GM12878 (cell line): ENCODE results near the gene TMEM255A. TPM values are rescaled to one million over a fixed set of nuclear protein-coding genes. Genes with fewer than 3 reads are reported as not detected.

Source experiments
- ATAC-seq: fragments of 200-7000 bp; cut with Tn5 transposase; 3 replicates; pipeline ENCODE4 v1.9.1; 2020; ENCODE audit warnings: mild to moderate bottlenecking, moderate library complexity
- BruUV-seq: library from RNA; stranded (reverse); fragments of 400-500 nt; replicated peaks from 2 replicates; lab custom pipeline; 2021; lab: Mats Ljungman, UMichigan
- CTCF ChIA-PET: fragments of 300-600 bp; sonication (Branson Sonifier 250); formaldehyde crosslinking; extraction: SDS; loops from one replicate; lab custom pipeline; 2021; ENCODE audit warnings: inconsistent platforms; lab: Yijun Ruan, JAX
- POLR2A ChIA-PET: fragments of 350-600 bp; formaldehyde crosslinking; extraction: SDS; loops from one replicate; lab custom pipeline; 2021; ENCODE audit warnings: inconsistent platforms; lab: Charles Lee
- RAD21 ChIA-PET: fragments of 300-600 bp; sonication (Branson Sonifier 250); formaldehyde crosslinking; loops from one replicate; lab custom pipeline; 2023; ENCODE audit warnings: antibody characterized with exemption; ENCODE audit not compliant: unreplicated experiment; lab: Charles Lee
- SMC1A ChIA-PET: fragments of 300-600 bp; sonication (Branson Sonifier 250); formaldehyde crosslinking; loops from one replicate; lab custom pipeline; 2023; ENCODE audit not compliant: unreplicated experiment, uncharacterized antibody; lab: Charles Lee
- DNase-seq: peaks from one replicate; pipeline ENCODE4 v3.0.0-alpha.2; 2011; ENCODE audit warnings: low read depth, low spot score
- FAIRE-seq: peaks from 3 replicates; lab custom pipeline; 2011; peaks lifted over from hg19 to GRCh38; lab: Jason Lieb, UNC
- H2AFZ ChIP-seq: 2 replicates; pipeline ENCODE4 v1.6.0; 2011; ENCODE audit warnings: low read depth, low read length, control low read depth; ENCODE audit not compliant: control insufficient read depth
- H3K27ac ChIP-seq: 2 replicates; pipeline ENCODE4 v1.5.1; 2011; ENCODE audit warnings: control low read depth; ENCODE audit not compliant: control insufficient read depth, insufficient read depth
- H3K27me3 ChIP-seq, 2 experiments: replicated peaks in 1 of 2; 2 replicates each; pipeline versions ENCODE4 v1.6.0 to v1.6.1; 2011; ENCODE audit warnings: low read length in 1 of 2; ENCODE audit not compliant: control insufficient read depth in 2 of 2, insufficient read depth in 2 of 2
- H3K36me3 ChIP-seq, 2 experiments: 2 replicates each; pipeline ENCODE4 v1.5.1; 2011; ENCODE audit warnings: low read length in 1 of 2; ENCODE audit not compliant: control insufficient read depth in 2 of 2, insufficient read depth in 2 of 2
- H3K4me1 ChIP-seq: 2 replicates; pipeline ENCODE4 v1.6.1; 2011; ENCODE audit warnings: mild to moderate bottlenecking, low read length, moderate library complexity, mixed read lengths; ENCODE audit not compliant: control insufficient read depth, insufficient read depth
- H3K4me2 ChIP-seq: 2 replicates; pipeline ENCODE4 v1.6.0; 2011; ENCODE audit warnings: control low read depth; ENCODE audit not compliant: control insufficient read depth, insufficient read depth
- H3K4me3 ChIP-seq: fragments of 200-600 bp; sonication (generic); 2 replicates; pipeline ENCODE4 v1.5.1; 2016
- H3K79me2 ChIP-seq: 2 replicates; pipeline ENCODE4 v1.6.0; 2011; ENCODE audit warnings: low read length; ENCODE audit not compliant: control insufficient read depth, insufficient read depth
- H3K9ac ChIP-seq: 2 replicates; pipeline ENCODE4 v1.8.0; 2011; ENCODE audit warnings: low read length, control low read depth, mixed read lengths; ENCODE audit not compliant: control insufficient read depth, insufficient read depth
- H3K9me3 ChIP-seq: replicated peaks from 3 replicates; pipeline ENCODE4 v1.5.1; 2011; ENCODE audit warnings: mild to moderate bottlenecking, low read length; ENCODE audit not compliant: control insufficient read depth, insufficient read depth
- H4K20me1 ChIP-seq: 2 replicates; pipeline ENCODE4 v1.6.0; 2011; ENCODE audit not compliant: control insufficient read depth, insufficient read depth
- CHD2 ChIP-seq: IDR thresholded peaks from 2 replicates; pipeline ENCODE4 v1.6.1; 2011; ENCODE audit warnings: low read depth, low read length, improper control_type of control experiment, borderline replicate concordance
- IRF4 ChIP-seq: IDR thresholded peaks from 2 replicates; pipeline ENCODE4 v1.6.1; 2011; ENCODE audit warnings: low read depth, low read length
- NFXL1 ChIP-seq: fragments of 450-650 bp; IDR thresholded peaks from 2 replicates; pipeline ENCODE4 v1.6.1; 2017; ENCODE audit warnings: antibody characterized with exemption, mild to moderate bottlenecking, borderline replicate concordance
- SREBF2 ChIP-seq: IDR thresholded peaks from 2 replicates; pipeline ENCODE4 v1.6.1; 2012; ENCODE audit warnings: mild to moderate bottlenecking, low read length
- SUZ12 ChIP-seq: fragments of 200-600 bp; sonication (generic); IDR thresholded peaks from one replicate; pipeline ENCODE4 v1.6.1; 2018; ENCODE audit warnings: antibody characterized with exemption, mild to moderate bottlenecking; ENCODE audit not compliant: unreplicated experiment
- ZNF384 ChIP-seq: IDR thresholded peaks from 2 replicates; pipeline ENCODE4 v1.6.1; 2012; ENCODE audit warnings: low read depth, mild to moderate bottlenecking, low read length, improper control_type of control experiment, borderline replicate concordance
- WGBS: methylation state at CpG from one replicate; pipeline ENCODE4 v1.1.6; 2016; ENCODE audit warnings: low lambda C conversion rate; ENCODE audit not compliant: insufficient replicate concordance, insufficient coverage; ENCODE audit errors: missing lambda C conversion rate; 5-methylcytosine and 5-hydroxymethylcytosine counted together
- in situ Hi-C: fragments of 300-500 bp; cut with MboI; formaldehyde crosslinking; loops from 9 replicates; pipeline ENCODE4 v1.14.3; 2018; ENCODE audit warnings: mixed read lengths
- intact Hi-C: fragments of 100-400 bp; cut with micrococcal nuclease; formaldehyde crosslinking; loops from one replicate; pipeline ENCODE4 v1.14.2; 2022; ENCODE audit not compliant: unreplicated experiment
- polyA plus RNA-seq, 11 experiments: library from polyadenylated mRNA; depleted of rRNA in 4 of 11; unstranded in 6 of 11; stranded (reverse) in 5 of 11; fragments of >200 nt; fragmentation: Nextera tagmentation in 4 of 11; fragmentation: Illumina TruSeq in 1 of 11; extraction: Ambion mirVana in 4 of 11; extraction: Trizol in 1 of 11; gene quantifications; 1 replicate in 1 of 11; 2 replicates in 10 of 11; pipeline versions ENCODE4 v1.2.1 to v1.2.3, GENCODE V29; 2011 to 2016; ENCODE audit warnings: inconsistent platforms in 2 of 11, missing spikeins in 2 of 11, low read depth in 1 of 11
- total RNA-seq, 4 experiments: library from RNA; depleted of rRNA in 3 of 4; stranded (reverse); fragments of >200 nt in 3 of 4; fragmentation: Illumina TruSeq in 1 of 4; extraction: Trizol in 1 of 4; gene quantifications; 2 replicates each; pipeline versions ENCODE4 v1.2.1 to v1.2.3, GENCODE V29; 2013 to 2021
- TF ChIP-seq, protein P1 (sequence below): IDR thresholded peaks from 2 replicates; pipeline ENCODE4 v1.6.1; 2012; ENCODE audit warnings: low read length, inconsistent platforms
- TF ChIP-seq, protein P2 (sequence below): fragments of 450-650 bp; IDR thresholded peaks from 2 replicates; pipeline ENCODE4 v1.6.1; 2018; ENCODE audit warnings: mild to moderate bottlenecking, low read depth, moderate library complexity; ENCODE audit not compliant: partially characterized antibody
- TF ChIP-seq, protein P3 (sequence below): fragments of 450-650 bp; IDR thresholded peaks from 2 replicates; pipeline ENCODE4 v1.6.1; 2017; ENCODE audit warnings: borderline replicate concordance

TMEM255A gene
- total and polyA plus RNA-seq, 10 of the 15 experiments (the other 5 are each of a cell fraction or from before 2014, with no cell fraction given), result 0.90 to 5.4 (median 1.3) TPM

DNA sequence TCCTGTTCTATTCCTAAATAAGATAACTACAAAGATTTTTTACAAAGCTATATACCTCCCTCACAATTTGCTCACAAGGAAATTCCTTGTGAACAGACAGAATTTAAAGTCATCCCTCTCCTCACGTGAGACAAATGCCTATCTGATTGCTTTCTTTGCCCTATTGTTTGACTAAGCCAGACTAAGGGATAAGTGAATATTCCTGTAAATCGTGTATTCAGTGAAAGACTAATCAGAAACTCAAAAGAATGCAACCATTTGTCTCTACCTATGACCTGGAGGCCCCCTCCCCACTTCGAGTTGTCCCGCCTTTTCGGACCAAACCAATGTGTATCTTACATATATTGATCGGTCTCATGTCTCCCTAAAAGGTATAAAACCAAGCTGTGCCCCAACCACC is 76.0 kb downstream of the TMEM255A start:
- Histone ChIP-seq H4K20me1 (no peaks in the 10 kb centered on the region), H3K9me3 (no peaks in the 10 kb centered on the region; the same call in 2 of the 3 replicates), H3K4me3 (no peak overlapping the region), H2AFZ (no peak overlapping the region), H3K9ac (no peak overlapping the region)
- ChIA-PET CTCF (interaction anchor here (0.7 to 2.7 kb wide), 2 partner anchors 21 to 27 kb away, joined by 3 to 19 read pairs; no protein-coding TSS in a partner anchor), RAD21 (interaction anchor here (1.1 kb wide), 1 partner anchor 15 kb away, joined by 3 read pairs; the partner anchor contains the start of gene ZBTB33)
- WGBS, result 54% methylated on average over 6 of the region's 6 CpGs
- in situ Hi-C loops (no loop called here), intact Hi-C loops (no loop called here)
- FAIRE-seq, result no peak
- TF ChIP-seq, protein P1, sequence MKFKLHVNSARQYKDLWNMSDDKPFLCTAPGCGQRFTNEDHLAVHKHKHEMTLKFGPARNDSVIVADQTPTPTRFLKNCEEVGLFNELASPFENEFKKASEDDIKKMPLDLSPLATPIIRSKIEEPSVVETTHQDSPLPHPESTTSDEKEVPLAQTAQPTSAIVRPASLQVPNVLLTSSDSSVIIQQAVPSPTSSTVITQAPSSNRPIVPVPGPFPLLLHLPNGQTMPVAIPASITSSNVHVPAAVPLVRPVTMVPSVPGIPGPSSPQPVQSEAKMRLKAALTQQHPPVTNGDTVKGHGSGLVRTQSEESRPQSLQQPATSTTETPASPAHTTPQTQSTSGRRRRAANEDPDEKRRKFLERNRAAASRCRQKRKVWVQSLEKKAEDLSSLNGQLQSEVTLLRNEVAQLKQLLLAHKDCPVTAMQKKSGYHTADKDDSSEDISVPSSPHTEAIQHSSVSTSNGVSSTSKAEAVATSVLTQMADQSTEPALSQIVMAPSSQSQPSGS, result no peak
- TF ChIP-seq, all 136 proteins: peak for 0
- DNase-seq (no peak), ATAC-seq (no peak)
- Histone ChIP-seq H3K36me3 (no peaks in the 10 kb centered on the region; a peak in 1 of 4 replicates), H3K4me2 (no peak overlapping the region), H3K4me1 (no peaks in the 10 kb centered on the region), H3K27ac (no peak overlapping the region), H3K79me2 (no peaks in the 10 kb centered on the region), H3K27me3 (no peaks in the 10 kb centered on the region)
- POLR2A ChIA-PET, result interaction anchor here (0.6 to 1.5 kb wide), 3 partner anchors 13 to 52 kb away, joined by 3 to 5 read pairs (median 4); no protein-coding TSS in a partner anchor
- BruUV-seq, result no TSS peak
- SMC1A ChIA-PET, result interaction anchor here (0.6 to 1.7 kb wide), 6 partner anchors 21 to 545 kb away, joined by 3 to 6 read pairs (median 3); no protein-coding TSS in a partner anchor

- H3K9me3 ChIP-seq, result no peaks in the 10 kb centered on the region; the same call in 2 of the 3 replicates
- H2AFZ ChIP-seq, result no peak overlapping the region
- H4K20me1 ChIP-seq, result no peaks in the 10 kb centered on the region
- no peak overlapping the region for H3K4me2 ChIP-seq
- CTCF ChIA-PET, result interaction anchor here (1.1 to 6.6 kb wide), 3 partner anchors 15 to 81 kb away, joined by 3 to 51 read pairs (median 3); no protein-coding TSS in a partner anchor
- 55% methylated on average over 9 of the region's 9 CpGs for WGBS
- in situ Hi-C loops, result no loop called here
- H3K4me1 ChIP-seq, result no peaks in the 10 kb centered on the region
- SMC1A ChIA-PET, result interaction anchor here (0.8 to 2.9 kb wide), 5 partner anchors 9 to 84 kb away, joined by 3 to 12 read pairs (median 3); no protein-coding TSS in a partner anchor
- no peaks in the 10 kb centered on the region for H3K79me2 ChIP-seq
- H3K36me3 ChIP-seq, result no peaks in the 10 kb centered on the region
- RAD21 ChIA-PET, result no interaction called here
- H3K27me3 ChIP-seq, result no peaks in the 10 kb centered on the region
- POLR2A ChIA-PET, result no interaction called here
- no peak for DNase-seq
- intact Hi-C loops, result no loop called here
- no peak overlapping the region for H3K27ac ChIP-seq
- no peak for FAIRE-seq
- H3K9ac ChIP-seq, result no peak overlapping the region
- H3K4me3 ChIP-seq, result no peak overlapping the region
- no peak for ATAC-seq
- BruUV-seq, result no TSS peak
- TF ChIP-seq SREBF2, result no peak
- no peak for TF ChIP-seq SUZ12
- no peak for TF ChIP-seq NFXL1
- no peak for TF ChIP-seq CHD2
- TF ChIP-seq, protein P2, sequence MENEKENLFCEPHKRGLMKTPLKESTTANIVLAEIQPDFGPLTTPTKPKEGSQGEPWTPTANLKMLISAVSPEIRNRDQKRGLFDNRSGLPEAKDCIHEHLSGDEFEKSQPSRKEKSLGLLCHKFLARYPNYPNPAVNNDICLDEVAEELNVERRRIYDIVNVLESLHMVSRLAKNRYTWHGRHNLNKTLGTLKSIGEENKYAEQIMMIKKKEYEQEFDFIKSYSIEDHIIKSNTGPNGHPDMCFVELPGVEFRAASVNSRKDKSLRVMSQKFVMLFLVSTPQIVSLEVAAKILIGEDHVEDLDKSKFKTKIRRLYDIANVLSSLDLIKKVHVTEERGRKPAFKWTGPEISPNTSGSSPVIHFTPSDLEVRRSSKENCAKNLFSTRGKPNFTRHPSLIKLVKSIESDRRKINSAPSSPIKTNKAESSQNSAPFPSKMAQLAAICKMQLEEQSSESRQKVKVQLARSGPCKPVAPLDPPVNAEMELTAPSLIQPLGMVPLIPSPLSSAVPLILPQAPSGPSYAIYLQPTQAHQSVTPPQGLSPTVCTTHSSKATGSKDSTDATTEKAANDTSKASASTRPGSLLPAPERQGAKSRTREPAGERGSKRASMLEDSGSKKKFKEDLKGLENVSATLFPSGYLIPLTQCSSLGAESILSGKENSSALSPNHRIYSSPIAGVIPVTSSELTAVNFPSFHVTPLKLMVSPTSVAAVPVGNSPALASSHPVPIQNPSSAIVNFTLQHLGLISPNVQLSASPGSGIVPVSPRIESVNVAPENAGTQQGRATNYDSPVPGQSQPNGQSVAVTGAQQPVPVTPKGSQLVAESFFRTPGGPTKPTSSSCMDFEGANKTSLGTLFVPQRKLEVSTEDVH, result no peak
- no peak for TF ChIP-seq ZNF384
- no peak for TF ChIP-seq IRF4
- TF ChIP-seq, protein P3, sequence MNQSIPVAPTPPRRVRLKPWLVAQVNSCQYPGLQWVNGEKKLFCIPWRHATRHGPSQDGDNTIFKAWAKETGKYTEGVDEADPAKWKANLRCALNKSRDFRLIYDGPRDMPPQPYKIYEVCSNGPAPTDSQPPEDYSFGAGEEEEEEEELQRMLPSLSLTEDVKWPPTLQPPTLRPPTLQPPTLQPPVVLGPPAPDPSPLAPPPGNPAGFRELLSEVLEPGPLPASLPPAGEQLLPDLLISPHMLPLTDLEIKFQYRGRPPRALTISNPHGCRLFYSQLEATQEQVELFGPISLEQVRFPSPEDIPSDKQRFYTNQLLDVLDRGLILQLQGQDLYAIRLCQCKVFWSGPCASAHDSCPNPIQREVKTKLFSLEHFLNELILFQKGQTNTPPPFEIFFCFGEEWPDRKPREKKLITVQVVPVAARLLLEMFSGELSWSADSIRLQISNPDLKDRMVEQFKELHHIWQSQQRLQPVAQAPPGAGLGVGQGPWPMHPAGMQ, result no peak
Observed at GRCh38 chrX:120228187-120228908, 82.9 kb downstream of the TMEM255A start.
